GM18498 (cell line): ENCODE measurements around the gene PHF24.
"Not testable (repeated sequence)": the region's sequence is repeated elsewhere in the genome, so short reads cannot be mapped to it uniquely, and the experiment has no call there.

ENCODE experiments used
- ATAC-seq: cut with Tn5 transposase; IDR thresholded peaks from one replicate; pipeline ENCODE4 v1.9.1; 2021; ENCODE audit warnings: mild to moderate bottlenecking, moderate library complexity; ENCODE audit not compliant: unreplicated experiment

The PHF24 gene

GRCh38 chr9:34996181-34996904, 38.3 kb downstream of the PHF24 start:
- ATAC-seq, result no peak

DNA sequence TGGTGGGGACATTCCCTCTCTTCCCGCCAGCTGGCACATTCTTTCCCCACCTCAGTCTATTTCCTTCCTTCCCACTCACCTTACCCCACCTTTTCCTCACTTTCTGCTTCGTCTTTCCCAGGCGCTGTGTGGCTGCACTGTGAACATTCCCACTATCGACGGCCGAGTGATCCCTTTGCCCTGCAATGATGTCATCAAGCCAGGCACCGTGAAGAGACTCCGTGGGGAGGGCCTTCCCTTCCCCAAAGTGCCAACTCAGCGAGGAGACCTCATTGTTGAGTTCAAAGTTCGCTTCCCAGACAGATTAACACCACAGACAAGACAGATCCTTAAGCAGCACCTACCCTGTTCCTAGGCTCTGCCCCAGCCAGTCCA, 38.8 kb downstream of the PHF24 start:
- no peak for ATAC-seq

DNA sequence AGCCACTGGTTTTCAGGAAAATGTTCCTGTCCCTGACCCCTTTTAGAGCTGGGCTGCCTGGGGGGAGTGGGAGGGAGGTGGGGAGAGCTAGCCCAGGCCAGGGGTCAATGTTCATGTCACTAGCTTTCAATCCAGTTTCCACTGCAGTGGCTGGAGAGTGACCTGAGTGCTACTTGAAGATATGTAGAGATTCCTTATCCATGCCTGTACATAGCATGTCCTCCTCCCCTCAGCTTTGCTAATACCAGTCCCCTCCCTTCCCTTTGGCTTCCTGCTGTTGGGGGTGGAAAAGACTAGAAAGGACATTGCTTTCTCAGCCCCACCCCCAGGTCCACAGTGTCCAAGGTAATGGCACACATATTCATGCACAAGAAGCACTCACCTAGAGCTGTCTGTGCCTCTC, 39.3 kb downstream of the PHF24 start:
- ATAC-seq, result no peak

DNA sequence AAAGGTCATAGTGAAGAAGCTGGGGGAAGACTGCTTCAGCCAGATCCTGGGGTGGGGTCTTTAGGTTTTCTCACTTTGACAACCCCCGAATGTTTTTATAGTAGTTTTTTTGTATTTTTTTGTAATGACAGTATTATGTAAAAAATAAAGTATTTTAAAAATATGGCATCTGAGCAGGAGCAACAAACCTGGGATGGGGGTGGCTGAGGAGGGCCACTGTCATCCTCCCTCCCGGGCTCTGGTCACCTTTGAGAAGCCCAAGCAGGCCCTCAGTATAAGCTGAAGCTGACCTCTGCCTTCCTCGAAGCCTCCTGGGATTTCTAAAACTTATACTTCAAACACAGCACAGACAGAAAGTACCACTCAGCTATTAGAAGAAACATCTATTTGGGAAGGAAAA, 40.2 kb downstream of the PHF24 start:
- ATAC-seq, result no peak

- no peak for ATAC-seq
Observed at GRCh38 chr9:34999576-34999975, 41.5 kb downstream of the PHF24 start.

DNA sequence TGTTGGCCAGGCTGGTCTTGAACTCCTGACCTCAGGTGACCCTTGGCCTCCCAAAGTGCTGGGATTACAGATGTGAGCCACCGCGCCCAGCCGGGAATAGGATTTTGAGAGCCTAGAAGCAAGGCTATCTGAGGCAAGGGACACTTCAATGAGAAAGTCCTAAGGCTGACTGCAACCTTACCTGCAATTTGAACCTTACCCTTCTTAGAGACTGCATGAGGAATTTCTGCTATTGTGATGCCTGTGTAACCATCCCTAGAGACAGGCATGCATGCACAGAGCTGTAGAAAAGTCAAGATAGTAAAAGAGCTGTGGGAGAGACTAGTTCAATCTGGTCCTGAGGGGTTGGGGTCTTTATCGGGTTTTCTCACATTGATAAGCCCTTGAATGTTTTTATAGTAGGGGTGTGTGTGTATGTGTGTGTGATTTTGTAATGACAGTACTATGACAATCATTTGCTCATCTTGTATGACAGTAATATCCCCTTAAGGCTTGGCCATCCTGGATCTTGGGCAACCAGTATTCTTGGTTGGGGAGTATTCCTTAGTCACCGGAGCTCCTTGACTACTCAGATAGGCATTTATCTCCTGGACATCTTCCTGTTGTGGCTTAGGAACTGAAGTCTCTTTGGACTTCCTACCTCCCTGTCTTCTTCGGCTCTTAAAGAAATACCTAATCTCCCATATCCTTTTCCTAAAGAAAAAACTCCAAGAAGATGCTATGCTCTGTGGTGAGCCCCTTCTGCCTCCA, 42.6 kb downstream of the PHF24 start:
- ATAC-seq, result no peak

DNA sequence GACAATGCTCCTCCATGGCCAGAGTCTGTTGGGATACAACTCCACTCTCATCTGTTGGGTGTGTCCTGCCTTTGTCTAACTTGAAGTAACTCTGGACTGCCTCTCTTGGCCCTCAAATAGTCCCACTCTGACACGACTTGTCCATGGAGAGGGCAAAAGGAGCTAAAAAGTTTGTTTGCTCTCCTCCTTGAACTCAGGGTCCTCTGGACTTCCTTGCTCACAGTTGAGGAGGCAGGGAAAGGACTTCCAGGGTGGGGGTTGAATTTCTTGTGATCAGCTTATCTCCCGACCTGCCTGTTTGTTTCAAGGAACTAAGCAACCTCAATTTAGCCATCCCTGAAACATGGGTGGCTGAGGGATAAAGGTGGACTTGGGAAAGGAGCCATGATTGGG, 43.2 kb downstream of the PHF24 start:
- no peak for ATAC-seq

- ATAC-seq, result no peak
Observed at GRCh38 chr9:35001803-35002502, 43.9 kb downstream of the PHF24 start.

DNA sequence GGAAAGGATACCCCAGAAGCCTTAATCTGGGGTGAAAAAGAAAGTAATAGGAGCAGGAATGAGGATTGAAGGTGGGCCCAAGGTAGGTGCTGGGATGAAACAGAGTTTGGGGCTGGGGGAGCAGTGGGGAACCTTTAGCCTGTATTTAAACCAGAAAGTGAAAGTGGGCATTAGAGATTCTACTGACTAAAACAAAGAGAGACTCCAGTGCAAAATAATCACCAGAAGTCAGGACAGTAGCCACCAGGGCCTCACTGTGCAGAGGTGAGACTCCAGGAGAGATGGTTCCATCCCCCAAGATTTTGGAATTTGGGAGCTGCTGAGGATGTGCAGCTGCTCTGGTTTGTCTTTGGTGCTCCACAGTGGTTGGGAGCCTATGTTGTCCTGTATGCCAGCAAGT, 44.5 kb downstream of the PHF24 start:
- ATAC-seq, result no peak

DNA sequence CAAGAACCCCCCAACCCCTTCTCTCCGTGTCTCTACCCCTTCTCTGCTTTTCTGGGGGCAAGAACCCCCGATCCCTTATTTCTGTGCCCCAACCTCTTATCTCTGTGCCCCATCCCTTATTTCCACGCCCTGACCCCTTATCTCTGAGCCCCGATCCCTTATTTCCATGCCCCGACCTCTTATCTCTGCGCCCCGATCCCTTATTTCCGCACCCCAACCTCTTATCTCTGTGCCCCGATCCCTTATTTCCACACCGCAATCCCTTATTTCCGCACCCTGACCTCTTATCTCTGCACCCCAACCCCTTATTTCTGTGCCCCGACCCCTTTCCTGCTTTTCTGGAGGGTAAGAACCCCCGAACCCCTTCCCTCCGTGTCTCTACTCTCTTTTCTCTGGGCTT, 46.2 kb downstream of the PHF24 start:
- not testable (repeated sequence) for ATAC-seq

DNA sequence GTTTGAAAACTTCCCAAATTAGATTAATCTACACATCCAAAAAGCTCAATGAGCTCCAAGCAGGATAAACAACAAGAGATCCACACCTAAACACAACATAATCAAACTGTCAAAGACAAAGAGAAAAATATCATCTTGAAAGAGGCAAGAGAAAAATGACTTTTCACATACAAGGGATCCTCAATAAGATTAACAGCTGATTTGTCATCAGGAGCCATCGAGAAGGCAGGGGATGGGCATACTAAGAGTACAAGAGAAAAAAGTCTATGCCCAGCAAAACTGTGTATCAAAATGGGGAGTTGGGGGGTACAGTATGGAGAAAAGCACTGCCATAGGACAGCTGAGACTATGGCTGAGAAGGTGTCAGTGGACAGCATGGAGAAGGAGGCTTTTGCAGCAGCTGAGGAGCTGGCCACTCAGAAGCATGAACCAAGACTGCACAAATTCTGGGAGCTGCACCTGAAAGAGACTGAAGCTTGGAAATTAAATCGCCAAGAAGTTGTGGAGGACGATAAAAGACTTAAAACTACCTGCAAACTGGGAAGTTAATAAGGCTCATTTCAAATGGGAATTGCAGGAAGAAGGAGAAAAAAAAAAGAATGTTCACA, 52.4 kb downstream of the PHF24 start:
- ATAC-seq, result no peak

DNA sequence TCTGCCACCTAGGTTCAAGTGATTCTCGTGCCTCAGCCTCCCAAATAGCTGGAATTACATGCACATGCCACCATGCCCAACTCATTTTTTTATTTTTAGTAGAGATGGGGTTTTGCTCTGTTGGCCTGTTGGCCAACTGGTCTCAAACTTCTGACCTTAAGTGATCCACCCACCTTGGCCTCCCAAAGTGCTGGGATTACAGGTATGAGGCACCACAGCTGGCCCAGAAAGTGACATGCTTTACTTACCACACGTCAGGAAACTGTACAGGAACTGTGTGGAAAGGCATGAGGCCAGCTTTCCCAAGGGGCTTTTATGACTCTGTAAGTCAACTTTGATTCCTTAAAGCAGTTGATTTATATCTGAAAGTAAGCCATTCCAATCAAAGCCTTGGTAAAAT, 56.4 kb downstream of the PHF24 start:
- ATAC-seq, result no peak

DNA sequence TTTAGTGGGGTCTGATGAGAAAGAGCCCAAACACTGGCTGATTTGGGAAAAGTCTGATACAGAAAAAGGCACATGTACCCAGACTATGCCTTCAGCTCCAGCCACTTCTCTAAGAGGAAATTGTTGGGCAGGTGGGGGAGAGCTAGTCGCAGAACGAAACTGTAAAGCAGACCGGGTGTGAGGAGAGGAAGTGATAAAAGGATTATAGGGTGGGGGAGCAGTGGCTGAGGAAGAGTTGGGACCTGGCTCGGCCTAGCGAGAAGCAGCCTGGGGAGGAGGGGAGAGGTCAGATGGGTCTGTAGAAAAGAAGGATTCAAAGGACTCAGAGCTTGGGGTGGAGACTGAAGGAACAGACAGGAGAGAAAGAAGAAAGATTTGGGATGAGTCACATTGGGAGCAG, 65.4 kb downstream of the PHF24 start:
- ATAC-seq, result not testable (repeated sequence)

GRCh38 chr9:35026671-35027070, 68.6 kb downstream of the PHF24 start:
- no peak for ATAC-seq

DNA sequence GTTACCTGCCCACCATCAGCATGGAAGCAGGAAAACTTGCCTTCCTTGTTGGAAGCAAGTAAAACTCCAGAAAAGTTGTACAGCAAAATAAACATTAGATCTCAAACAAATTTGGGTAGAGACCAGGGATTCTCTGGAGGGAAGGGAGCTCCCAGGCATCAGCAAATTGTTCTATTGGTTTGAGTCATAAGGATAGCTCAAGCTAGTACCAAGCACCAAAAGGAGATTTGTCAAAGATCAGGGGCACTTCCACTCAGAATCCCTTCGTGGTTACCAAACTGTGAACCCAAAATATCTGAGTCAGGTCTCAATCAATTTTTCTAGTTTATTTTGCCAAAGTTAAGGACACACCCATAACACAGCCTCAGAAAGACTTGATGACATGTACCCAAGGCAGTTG, 69.3 kb downstream of the PHF24 start:
- ATAC-seq, result no peak

- no peak for ATAC-seq
Observed at GRCh38 chr9:35027860-35028259, 69.8 kb downstream of the PHF24 start.

DNA sequence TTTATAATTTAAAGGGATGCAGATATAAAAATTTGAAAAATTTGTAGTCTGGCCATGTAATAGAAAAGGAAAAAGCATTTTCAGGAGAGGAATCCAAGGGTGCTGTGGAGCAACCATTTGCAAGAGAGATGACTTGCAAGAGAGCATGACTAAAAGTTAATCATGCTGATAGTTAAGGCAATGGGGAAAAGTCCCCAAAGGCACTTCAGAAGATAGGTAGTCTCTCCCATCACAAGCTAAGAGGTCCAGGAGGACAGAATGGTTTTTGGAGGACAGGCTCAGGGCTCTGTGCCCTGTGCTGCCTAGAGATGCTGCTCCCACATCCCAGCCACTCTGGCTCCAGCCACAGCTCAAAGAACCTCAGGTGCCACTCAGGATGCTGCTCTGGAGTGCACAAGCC, 70.3 kb downstream of the PHF24 start:
- ATAC-seq, result no peak

DNA sequence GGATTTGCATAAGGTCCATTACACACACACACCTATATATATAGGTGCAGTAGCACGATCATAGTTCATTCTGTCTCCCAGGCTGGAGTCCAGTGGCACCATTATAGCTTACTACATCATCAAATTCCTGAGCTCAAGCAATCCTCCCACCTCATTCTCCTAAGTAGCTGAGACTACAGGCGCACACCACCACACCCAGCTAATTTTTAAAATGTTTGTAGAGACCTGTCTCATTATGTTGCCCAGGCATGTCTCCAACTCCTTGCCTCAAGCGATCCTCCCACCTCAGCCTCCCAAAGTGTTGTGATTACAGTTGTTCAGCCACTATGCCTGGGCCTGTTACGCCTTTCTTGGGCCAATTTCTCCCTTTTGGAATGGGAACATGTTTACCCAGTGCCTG, 71.2 kb downstream of the PHF24 start:
- no peak for ATAC-seq

DNA sequence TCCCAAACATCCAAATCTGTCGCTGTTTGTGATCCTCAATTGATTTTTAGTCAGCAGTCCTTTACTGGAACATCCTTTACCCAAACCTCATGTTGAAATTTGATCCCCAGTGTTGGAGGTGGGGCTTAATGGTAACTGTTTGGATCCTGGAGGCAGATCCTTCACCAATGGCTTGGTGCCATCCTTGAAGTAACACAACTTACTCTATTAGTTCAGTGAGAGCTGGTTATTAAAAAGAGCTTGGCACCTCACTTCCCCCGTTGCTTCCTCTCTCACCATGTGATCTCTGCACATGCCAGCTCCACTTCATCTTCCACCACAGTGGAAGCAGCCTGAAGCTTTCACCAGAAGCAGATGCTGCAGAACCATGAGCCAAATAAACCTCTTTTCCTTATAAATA, 71.8 kb downstream of the PHF24 start:
- no peak for ATAC-seq
